H9 (cell line): ENCODE data around the gene GFPT1. TPM values are rescaled to one million over a fixed set of nuclear protein-coding genes. Genes with fewer than 3 reads are reported as not detected.
"Not testable (repeated sequence)": the region's sequence is repeated elsewhere in the genome, so short reads cannot be mapped to it uniquely, and the experiment has no call there.

Experiments
- DNase-seq: peaks from one replicate; pipeline ENCODE4 v3.0.0-alpha.2; 2017
- H2AFZ ChIP-seq: one replicate; pipeline ENCODE4 v1.6.1; 2013; ENCODE audit warnings: mild to moderate bottlenecking, low read length, control low read depth, moderate library complexity
- H2AK5ac ChIP-seq: 2 replicates; pipeline ENCODE4 v1.6.1; 2013; ENCODE audit warnings: low read length, control low read depth, mixed read lengths; ENCODE audit not compliant: insufficient read length
- H2BK120ac ChIP-seq: one replicate; pipeline ENCODE4 v1.6.1; 2013; ENCODE audit warnings: low read depth, mild to moderate bottlenecking, low read length, control low read depth, inconsistent platforms; ENCODE audit not compliant: poor library complexity, severe bottlenecking
- H2BK12ac ChIP-seq: 2 replicates; pipeline ENCODE4 v1.6.1; 2013; ENCODE audit warnings: low read length, control low read depth, mixed read lengths, low read depth; ENCODE audit not compliant: insufficient read length
- H2BK15ac ChIP-seq: 2 replicates; pipeline ENCODE4 v1.6.1; 2013; ENCODE audit warnings: low read depth, low read length, control low read depth
- H2BK20ac ChIP-seq: one replicate; pipeline ENCODE4 v1.6.1; 2013; ENCODE audit warnings: low read depth, mild to moderate bottlenecking, low read length, control low read depth, inconsistent platforms; ENCODE audit not compliant: poor library complexity, severe bottlenecking
- H2BK5ac ChIP-seq: 2 replicates; pipeline ENCODE4 v1.6.1; 2013; ENCODE audit warnings: low read length, control low read depth, mixed read lengths; ENCODE audit not compliant: insufficient read length
- H3K14ac ChIP-seq: 2 replicates; pipeline ENCODE4 v1.6.1; 2013; ENCODE audit warnings: low read length, control low read depth; ENCODE audit not compliant: insufficient read depth
- H3K18ac ChIP-seq: 2 replicates; pipeline ENCODE4 v1.6.1; 2013; ENCODE audit warnings: low read depth, mild to moderate bottlenecking, mixed read lengths, low read length, control low read depth; ENCODE audit not compliant: insufficient read length
- H3K23ac ChIP-seq: 2 replicates; pipeline ENCODE4 v1.6.1; 2013; ENCODE audit warnings: low read length, control low read depth, mixed read lengths, low read depth; ENCODE audit not compliant: insufficient read length
- H3K23me2 ChIP-seq: 2 replicates; pipeline ENCODE4 v1.6.1; 2013; ENCODE audit warnings: low read depth, mild to moderate bottlenecking, mixed read lengths, low read length, control low read depth; ENCODE audit not compliant: insufficient read length, poor library complexity, severe bottlenecking
- H3K27ac ChIP-seq: 2 replicates; pipeline ENCODE4 v1.5.1; 2013; ENCODE audit warnings: low read length, control low read depth, mixed read lengths, low read depth; ENCODE audit not compliant: insufficient read length
- H3K27me3 ChIP-seq: 2 replicates; pipeline ENCODE4 v1.6.1; 2013; ENCODE audit warnings: low read length, control low read depth, inconsistent platforms; ENCODE audit not compliant: insufficient read depth
- H3K4ac ChIP-seq: 2 replicates; pipeline ENCODE4 v1.6.1; 2013; ENCODE audit warnings: low read depth, mild to moderate bottlenecking, control low read depth, inconsistent platforms, low read length, moderate library complexity
- H3K4me1 ChIP-seq: 2 replicates; pipeline ENCODE4 v1.6.1; 2013; ENCODE audit warnings: low read length, control low read depth, inconsistent platforms; ENCODE audit not compliant: insufficient read depth
- H3K4me2 ChIP-seq: 2 replicates; pipeline ENCODE4 v1.6.1; 2013; ENCODE audit warnings: low read length, control low read depth, mixed read lengths; ENCODE audit not compliant: insufficient read length, insufficient read depth
- H3K56ac ChIP-seq: 2 replicates; pipeline ENCODE4 v1.6.1; 2013; ENCODE audit warnings: low read depth, mild to moderate bottlenecking, mixed read lengths, low read length, control low read depth; ENCODE audit not compliant: insufficient read length
- H3K79me1 ChIP-seq: 2 replicates; pipeline ENCODE4 v1.6.1; 2013; ENCODE audit warnings: low read depth, mild to moderate bottlenecking, moderate library complexity, low read length, control low read depth, inconsistent platforms; ENCODE audit not compliant: insufficient read depth, poor library complexity, severe bottlenecking
- H3K79me2 ChIP-seq: 2 replicates; pipeline ENCODE4 v1.6.1; 2013; ENCODE audit warnings: low read length, control low read depth, inconsistent platforms; ENCODE audit not compliant: insufficient read depth
- H3K9ac ChIP-seq: 2 replicates; pipeline ENCODE4 v1.6.1; 2013; ENCODE audit warnings: low read length, control low read depth, mixed read lengths; ENCODE audit not compliant: insufficient read length; ENCODE audit errors: extremely low read depth
- H3K9me3 ChIP-seq: one replicate; pipeline ENCODE4 v1.6.1; 2013; ENCODE audit warnings: low read depth, low read length, inconsistent platforms; ENCODE audit not compliant: control insufficient read depth
- H3T11ph ChIP-seq: one replicate; pipeline ENCODE4 v1.6.1; 2013; ENCODE audit warnings: mild to moderate bottlenecking, low read length, control low read depth, inconsistent platforms
- H4K20me1 ChIP-seq: one replicate; pipeline ENCODE4 v1.6.1; 2013; ENCODE audit not compliant: control insufficient read depth, insufficient read length, insufficient read depth
- H4K5ac ChIP-seq: 2 replicates; pipeline ENCODE4 v1.6.1; 2013; ENCODE audit warnings: low read depth, mild to moderate bottlenecking, mixed read lengths, low read length, control low read depth; ENCODE audit not compliant: insufficient read length
- H4K8ac ChIP-seq: replicated peaks from 2 replicates; pipeline ENCODE4 v1.6.1; 2013; ENCODE audit warnings: low read length, control low read depth, mixed read lengths, low read depth; ENCODE audit not compliant: insufficient read length
- H4K91ac ChIP-seq: 2 replicates; pipeline ENCODE4 v1.6.1; 2013; ENCODE audit warnings: low read depth, mild to moderate bottlenecking, moderate library complexity, mixed read lengths, low read length, control low read depth; ENCODE audit not compliant: insufficient read length
- H3K27ac Mint-ChIP-seq, 3 experiments: 2 replicates in 2 of 3; 3 replicates in 1 of 3; pipeline ENCODE4 v1.8.0; 2020 to 2021; ENCODE audit warnings: mixed read lengths in 3 of 3, mild to moderate bottlenecking in 1 of 3, moderate library complexity in 1 of 3
- H3K27me3 Mint-ChIP-seq: 2 replicates; pipeline ENCODE4 v1.8.0; 2021; ENCODE audit warnings: low read depth, mild to moderate bottlenecking, moderate library complexity, mixed read lengths
- H3K36me3 Mint-ChIP-seq, 3 experiments: 2 replicates in 2 of 3; 3 replicates in 1 of 3; pipeline ENCODE4 v1.8.0; 2020 to 2021; ENCODE audit warnings: low read depth in 3 of 3, mixed read lengths in 3 of 3; ENCODE audit not compliant: insufficient read depth in 1 of 3
- H3K4me1 Mint-ChIP-seq, 2 experiments: 2 replicates each; pipeline ENCODE4 v1.8.0; 2020; ENCODE audit warnings: mixed read lengths in 2 of 2
- H3K4me3 Mint-ChIP-seq, 2 experiments: 2 replicates in 1 of 2; 3 replicates in 1 of 2; pipeline ENCODE4 v1.8.0; 2020 to 2021; ENCODE audit warnings: mild to moderate bottlenecking in 2 of 2, mixed read lengths in 2 of 2, moderate library complexity in 1 of 2
- H3K9me3 Mint-ChIP-seq, 2 experiments: 2 replicates in 1 of 2; 3 replicates in 1 of 2; pipeline ENCODE4 v1.8.0; 2020; ENCODE audit warnings: mild to moderate bottlenecking in 2 of 2, mixed read lengths in 2 of 2, moderate library complexity in 1 of 2
- CTCF ChIP-seq: fragments of 200-600 bp; sonication (generic); conservative IDR thresholded peaks from 3 replicates; pipeline ENCODE4 v1.8.0; 2021; ENCODE audit warnings: antibody characterized with exemption, mild to moderate bottlenecking
- WGBS: extraction: QIAGEN DNeasy Blood & Tissue Kit; methylation state at CpG from one replicate; pipeline ENCODE4 v1.1.7; 2013; ENCODE audit warnings: missing lambda C conversion rate, low lambda C conversion rate, mixed read lengths; ENCODE audit not compliant: insufficient read length; ENCODE audit errors: extremely low coverage; 5-methylcytosine and 5-hydroxymethylcytosine counted together
- total RNA-seq: library from RNA; stranded (reverse); gene quantifications from 2 replicates; pipeline ENCODE4 v1.2.1, GENCODE V29; 2021

Gene GFPT1
- total RNA-seq, 1 experiment from 2014 or later, result 84.4 TPM

GRCh38 chr2:69356471-69356870 is 30.6 kb downstream of the GFPT1 start:
- Histone ChIP-seq H2BK120ac (no peak overlapping the region), H2AFZ (no peak overlapping the region), H3K9me3 (no peaks in the 10 kb centered on the region), H3K23me2 (no peaks in the 10 kb centered on the region), H3K4me1 (peaks cover 4% of the 10 kb centered on the region; the same call in 1 of the 2 replicates), H4K8ac (no peak overlapping the region), H3K79me2 (no peaks in the 10 kb centered on the region), H2AK5ac (no peak overlapping the region), H4K20me1 (no peaks in the 10 kb centered on the region), H3K27me3 (no peaks in the 10 kb centered on the region), H3K56ac (no peak overlapping the region), H2BK15ac (no peak overlapping the region), H2BK5ac (no peak overlapping the region), H3T11ph (no peak overlapping the region), H3K23ac (no peak overlapping the region), H2BK12ac (no peak overlapping the region), H3K4ac (no peak overlapping the region), H2BK20ac (no peak overlapping the region), H3K4me2 (no peak overlapping the region), H3K18ac (no peak overlapping the region), H3K14ac (no peak overlapping the region), H4K5ac (no peak overlapping the region), H3K27ac (no peak overlapping the region), H3K9ac (no peak overlapping the region), H3K79me1 (no peaks in the 10 kb centered on the region), H4K91ac (no peak overlapping the region)
- Mint-ChIP-seq H3K4me3 (no peak overlapping the region), H3K4me1 (peaks cover 25 to 32% of the 10 kb centered on the region in 2 experiments), H3K9me3 (no peaks in the 10 kb centered on the region), H3K36me3 (peaks cover 29 to 75% (median 60%) of the 10 kb centered on the region in 3 experiments), H3K27me3 (no peaks in the 10 kb centered on the region), H3K27ac (peak overlapping the region in 2 of 3 experiments; percentile 32 to 84; a peak in 2 of 7 replicates)
- DNase-seq, result no peak
- TF ChIP-seq CTCF, result no peak
- no CpG with 5 or more reads among the region's 5 CpGs for WGBS

- H3K36me3 Mint-ChIP-seq, result peaks cover 21 to 69% (median 56%) of the 10 kb centered on the region in 3 experiments
- H3K4me1 Mint-ChIP-seq, result peaks cover 25 to 32% of the 10 kb centered on the region in 2 experiments
- H3K79me2 ChIP-seq, H3K18ac ChIP-seq, H3K4me2 ChIP-seq, H3K56ac ChIP-seq, H2BK15ac ChIP-seq, H3K9me3 ChIP-seq, H4K5ac ChIP-seq, H3K9me3 Mint-ChIP-seq, DNase-seq, H3K79me1 ChIP-seq, H2BK5ac ChIP-seq, H4K8ac ChIP-seq, H3K27ac ChIP-seq, H3K14ac ChIP-seq, H3K23ac ChIP-seq, H2BK120ac ChIP-seq, H3T11ph ChIP-seq, H3K9ac ChIP-seq, H4K20me1 ChIP-seq, H2AFZ ChIP-seq, H2BK12ac ChIP-seq, H3K27me3 Mint-ChIP-seq, H3K4me1 ChIP-seq, H3K4ac ChIP-seq, H2AK5ac ChIP-seq, H4K91ac ChIP-seq, H3K23me2 ChIP-seq, H3K27me3 ChIP-seq, H2BK20ac ChIP-seq, H3K4me3 Mint-ChIP-seq: not testable (repeated sequence)
- 0 out of 7 replicates have a peak overlapping the region, but pooled peaks of 1 of the 3 experiments have one; percentile 77 for H3K27ac Mint-ChIP-seq
- no CpG with 5 or more reads among the region's 3 CpGs for WGBS
Observed at GRCh38 chr2:69354976-69355375, 32.1 kb downstream of the GFPT1 start.
